Left kidney (tissue), 2 donors: ENCODE results near the gene SYK. TPM values are rescaled to one million over a fixed set of nuclear protein-coding genes. Genes with fewer than 3 reads are reported as not detected.

Experiments used
- DNase-seq: peaks from one replicate; pipeline ENCODE4 v3.0.0-alpha.2; 2013
- polyA plus RNA-seq: library from polyadenylated mRNA; unstranded; fragments of 120-200 nt; gene quantifications from one replicate; pipeline ENCODE4 v1.2.1, GENCODE V29; 2013; ENCODE audit not compliant: insufficient read length

SYK gene
- polyA plus RNA-seq, 1 donor: 26.2 TPM

GRCh38 chr9:90847971-90848370 lies 46.4 kb downstream of the SYK start:
- no peak for DNase-seq

GRCh38 chr9:90848866-90849265 lies 47.2 kb downstream of the SYK start:
- DNase-seq: no peak

- no peak for DNase-seq
These were observed 49.8 kb downstream of the SYK start for GRCh38 chr9:90851444-90851843.

- no peak for DNase-seq
These were observed 52.3 kb downstream of the SYK start for GRCh38 chr9:90853945-90854344.

GRCh38 chr9:90854637-90855175 lies 53.1 kb downstream of the SYK start:
- DNase-seq: no peak

- DNase-seq: no peak
These were observed 53.7 kb downstream of the SYK start for GRCh38 chr9:90855208-90855902.

- DNase-seq: no peak
These were observed 55.5 kb downstream of the SYK start for GRCh38 chr9:90857091-90857490.

- DNase-seq: no peak
These were observed 56.2 kb downstream of the SYK start for GRCh38 chr9:90857855-90858254.

GRCh38 chr9:90858457-90858901 lies 56.9 kb downstream of the SYK start:
- DNase-seq: no peak

GRCh38 chr9:90860382-90860781 lies 58.8 kb downstream of the SYK start:
- no peak for DNase-seq

- no peak for DNase-seq
These were observed 59.2 kb downstream of the SYK start for GRCh38 chr9:90860826-90861225.

- DNase-seq: no peak
These were observed 59.8 kb downstream of the SYK start for GRCh38 chr9:90861380-90861779.

GRCh38 chr9:90861826-90862740 lies 60.5 kb downstream of the SYK start:
- no peak for DNase-seq

GRCh38 chr9:90864779-90865178 lies 63.2 kb downstream of the SYK start:
- DNase-seq: no peak

- DNase-seq: no peak
These were observed 65.5 kb downstream of the SYK start for GRCh38 chr9:90867101-90867500.

GRCh38 chr9:90868555-90868954 lies 66.9 kb downstream of the SYK start:
- DNase-seq: no peak

GRCh38 chr9:90869361-90869760 lies 67.7 kb downstream of the SYK start:
- no peak for DNase-seq

GRCh38 chr9:90870621-90871326 lies 69.2 kb downstream of the SYK start:
- peak; percentile 55 for DNase-seq

- DNase-seq: no peak
These were observed 69.8 kb downstream of the SYK start for GRCh38 chr9:90871327-90871935.

- DNase-seq: no peak
These were observed 71.2 kb downstream of the SYK start for GRCh38 chr9:90872835-90873294.

GRCh38 chr9:90873422-90873821 lies 71.8 kb downstream of the SYK start:
- no peak for DNase-seq

- no peak for DNase-seq
These were observed 72.6 kb downstream of the SYK start for GRCh38 chr9:90874194-90874593.
